AG04449 (cell line): ENCODE results near the gene APOC3.

Experiments used
- CTCF ChIA-PET: fragments of 350-600 bp; formaldehyde crosslinking; extraction: SDS; loops from one replicate; lab custom pipeline; 2021; ENCODE audit warnings: antibody characterized with exemption; lab: Yijun Ruan, JAX
- POLR2A ChIA-PET: fragments of 400-600, 350-600 bp; formaldehyde crosslinking; extraction: SDS; loops from one replicate; lab custom pipeline; 2020; ENCODE audit warnings: antibody characterized with exemption, inconsistent platforms; lab: Yijun Ruan, JAX
- DNase-seq: peaks from one replicate; pipeline ENCODE4 v3.0.0-alpha.2; 2010; ENCODE audit warnings: low read depth, low spot score
- H3K4me3 ChIP-seq: 2 replicates; pipeline ENCODE4 v1.5.1; 2011; ENCODE audit warnings: low read depth, mild to moderate bottlenecking, control low read depth, low read length
- TF ChIP-seq, protein P1 (sequence below): IDR thresholded peaks from one replicate; pipeline ENCODE4 v1.5.1; 2011; ENCODE audit warnings: mild to moderate bottlenecking, moderate library complexity, low read length, control low read depth, inconsistent platforms; ENCODE audit not compliant: insufficient read depth; ENCODE audit errors: missing control alignments

APOC3 gene

DNA sequence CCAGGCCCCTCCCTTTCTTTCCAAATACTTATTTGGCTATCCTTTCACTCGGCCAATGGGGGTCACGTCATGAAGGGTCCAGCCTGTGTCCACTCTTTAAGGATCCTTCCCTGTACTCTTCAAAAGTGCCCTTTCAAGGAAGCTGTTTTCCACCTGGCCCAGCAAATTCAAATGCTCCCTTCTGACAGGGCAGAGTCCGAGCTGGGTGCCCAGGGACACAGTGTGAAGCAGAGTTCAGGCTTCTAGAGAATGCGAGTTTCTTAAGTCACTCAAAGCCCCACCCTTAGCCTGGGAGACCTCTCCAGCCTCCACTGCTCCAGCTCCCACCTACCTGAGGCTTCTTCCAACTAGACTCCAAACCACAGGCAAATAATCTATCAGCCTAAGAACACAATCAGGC lies 13.2 kb downstream of the APOC3 start:
- no peak overlapping the region for H3K4me3 ChIP-seq
- CTCF ChIA-PET, result interaction anchor here (0.9 to 1.1 kb wide), 2 partner anchors 10 to 13 kb away, joined by 3 read pairs; no protein-coding TSS in a partner anchor
- TF ChIP-seq, protein P1, sequence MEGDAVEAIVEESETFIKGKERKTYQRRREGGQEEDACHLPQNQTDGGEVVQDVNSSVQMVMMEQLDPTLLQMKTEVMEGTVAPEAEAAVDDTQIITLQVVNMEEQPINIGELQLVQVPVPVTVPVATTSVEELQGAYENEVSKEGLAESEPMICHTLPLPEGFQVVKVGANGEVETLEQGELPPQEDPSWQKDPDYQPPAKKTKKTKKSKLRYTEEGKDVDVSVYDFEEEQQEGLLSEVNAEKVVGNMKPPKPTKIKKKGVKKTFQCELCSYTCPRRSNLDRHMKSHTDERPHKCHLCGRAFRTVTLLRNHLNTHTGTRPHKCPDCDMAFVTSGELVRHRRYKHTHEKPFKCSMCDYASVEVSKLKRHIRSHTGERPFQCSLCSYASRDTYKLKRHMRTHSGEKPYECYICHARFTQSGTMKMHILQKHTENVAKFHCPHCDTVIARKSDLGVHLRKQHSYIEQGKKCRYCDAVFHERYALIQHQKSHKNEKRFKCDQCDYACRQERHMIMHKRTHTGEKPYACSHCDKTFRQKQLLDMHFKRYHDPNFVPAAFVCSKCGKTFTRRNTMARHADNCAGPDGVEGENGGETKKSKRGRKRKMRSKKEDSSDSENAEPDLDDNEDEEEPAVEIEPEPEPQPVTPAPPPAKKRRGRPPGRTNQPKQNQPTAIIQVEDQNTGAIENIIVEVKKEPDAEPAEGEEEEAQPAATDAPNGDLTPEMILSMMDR, result no peak
- POLR2A ChIA-PET, result no interaction called here
- no peak for DNase-seq

DNA sequence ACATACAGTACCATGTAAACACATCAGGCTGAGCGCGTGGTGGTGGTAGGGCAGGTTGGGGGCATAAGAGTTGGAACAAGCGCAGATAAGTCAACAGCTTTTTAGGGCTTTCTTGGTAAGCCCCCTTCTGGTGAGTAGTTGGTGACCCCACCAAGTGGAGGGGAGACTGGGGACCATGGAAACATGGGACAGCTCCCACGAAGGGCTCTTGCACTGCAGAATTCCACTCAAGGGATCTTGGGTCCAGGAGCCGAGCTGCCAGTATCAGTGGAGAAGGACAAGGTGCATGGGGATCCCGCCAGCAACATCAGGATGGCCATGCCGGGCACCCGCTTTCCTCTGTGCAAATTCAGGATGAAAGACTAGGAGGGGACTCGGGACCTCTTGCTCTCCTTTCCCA lies 14.0 kb downstream of the APOC3 start:
- H3K4me3 ChIP-seq, result no peak overlapping the region
- CTCF ChIA-PET, result interaction anchor here (0.6 to 1.1 kb wide), 4 partner anchors 8 to 150 kb away, joined by 3 read pairs; no protein-coding TSS in a partner anchor
- POLR2A ChIA-PET, result no interaction called here
- TF ChIP-seq, protein P1, result no peak
- DNase-seq, result no peak

DNA sequence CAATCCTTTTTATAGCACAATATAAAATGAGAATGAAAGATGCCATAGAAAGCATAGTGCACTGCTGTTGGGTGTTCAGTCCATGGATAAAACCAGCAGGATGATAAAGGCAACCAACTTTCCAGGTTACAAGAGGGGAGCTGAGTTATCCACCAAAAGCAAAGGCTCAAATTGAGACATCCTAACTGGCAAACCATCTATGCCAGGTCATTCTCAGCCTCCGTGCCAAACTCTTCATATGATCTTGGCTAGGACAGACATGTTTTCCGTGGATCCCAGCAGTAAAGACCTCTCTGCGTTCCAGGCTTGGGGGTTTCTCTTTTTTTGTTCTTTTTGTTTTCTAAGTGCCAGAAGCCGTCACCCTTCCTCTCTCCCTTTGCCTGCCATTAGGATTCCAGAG lies 15.0 kb downstream of the APOC3 start:
- POLR2A ChIA-PET, result no interaction called here
- CTCF ChIA-PET, result interaction anchor here (0.6 to 1.8 kb wide), 3 partner anchors 9 to 149 kb away, joined by 3 to 15 read pairs (median 3); no protein-coding TSS in a partner anchor
- H3K4me3 ChIP-seq, result no peak overlapping the region
- DNase-seq, result no peak
- TF ChIP-seq, protein P1, result no peak

DNA sequence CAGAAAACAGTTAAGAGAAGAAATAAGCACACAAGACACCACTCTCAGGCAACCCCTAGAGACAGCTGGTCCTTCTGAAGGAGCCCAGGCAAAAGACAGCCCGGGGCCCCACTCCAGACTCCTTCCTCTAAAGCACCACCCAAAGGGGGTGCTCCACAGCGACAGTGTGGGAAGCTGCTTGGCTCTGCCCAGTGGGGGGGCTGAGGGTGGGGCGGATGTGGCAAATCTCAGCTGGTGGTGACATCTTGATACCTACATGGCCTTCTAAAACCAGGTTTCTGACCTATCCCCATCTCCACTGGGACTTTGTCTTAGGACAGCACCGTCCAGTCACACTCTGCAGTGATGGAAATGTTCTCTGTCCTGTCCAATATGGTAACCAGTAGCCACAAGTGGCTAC lies 17.9 kb downstream of the APOC3 start:
- no peak for DNase-seq
- ChIA-PET CTCF (interaction anchor here (2.1 to 7.5 kb wide), 3 partner anchors 11 to 259 kb away, joined by 6 to 67 read pairs (median 10); partner anchors contain the start of genes APOA1 and APOA5), POLR2A (no interaction called here)
- no peak overlapping the region for H3K4me3 ChIP-seq
- TF ChIP-seq, protein P1, result no peak

DNA sequence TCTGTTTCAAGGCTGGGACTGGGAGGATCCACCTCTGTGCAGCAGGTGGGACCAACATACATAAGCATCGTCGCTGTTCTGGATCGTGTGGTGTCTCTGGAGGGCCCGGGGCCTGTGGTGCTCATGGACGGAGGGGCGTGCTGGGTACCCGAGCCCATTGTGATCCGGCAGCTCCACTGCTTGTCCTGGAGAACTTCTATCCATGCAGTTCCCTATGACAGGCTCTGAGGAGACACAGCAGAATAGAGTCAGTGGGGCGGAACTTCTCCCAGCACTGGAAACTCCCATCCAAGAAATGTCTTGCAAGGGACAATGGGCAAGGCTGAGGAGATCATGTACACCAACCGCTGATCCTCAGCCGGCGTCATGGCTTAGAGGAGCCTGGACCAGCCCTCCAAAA lies 19.4 kb downstream of the APOC3 start:
- CTCF ChIA-PET, result interaction anchor here (1.1 to 7.5 kb wide), 4 partner anchors 9 to 58 kb away, joined by 5 to 67 read pairs (median 9); partner anchors contain the start of genes APOA1 and APOA5
- POLR2A ChIA-PET, result no interaction called here
- TF ChIP-seq, protein P1, result no peak
- DNase-seq, result no peak
- H3K4me3 ChIP-seq, result no peak overlapping the region

DNA sequence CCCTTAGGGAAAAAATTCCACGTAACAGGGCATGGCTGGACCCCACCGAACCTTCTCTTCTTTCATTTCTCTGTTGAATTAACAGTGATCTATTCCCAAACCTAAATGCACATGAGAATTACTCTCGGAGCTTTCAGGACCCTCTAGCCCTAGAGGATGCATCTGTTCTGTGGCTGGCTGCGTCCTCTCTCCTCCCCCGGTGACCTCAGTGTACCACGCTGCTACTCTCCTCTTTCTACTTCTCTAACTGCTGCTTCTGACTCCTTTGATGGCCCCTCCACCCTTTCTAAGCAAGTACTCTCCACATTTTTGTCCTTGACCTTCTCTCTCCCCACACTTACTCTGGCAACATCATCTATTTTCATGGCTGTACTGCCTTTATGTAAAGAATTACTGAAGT lies 19.8 kb downstream of the APOC3 start:
- ChIA-PET POLR2A (no interaction called here), CTCF (interaction anchor here (1.1 to 7.5 kb wide), 3 partner anchors 10 to 58 kb away, joined by 5 to 67 read pairs (median 8); partner anchors contain the start of genes APOA1 and APOA5)
- no peak for DNase-seq
- no peak overlapping the region for H3K4me3 ChIP-seq
- TF ChIP-seq, protein P1, result no peak
